8988T (cell line): ENCODE measurements around the gene LTBP2.

Source experiments
- DNase-seq: peaks from one replicate; pipeline ENCODE4 v3.0.0; 2011

Gene LTBP2

DNA sequence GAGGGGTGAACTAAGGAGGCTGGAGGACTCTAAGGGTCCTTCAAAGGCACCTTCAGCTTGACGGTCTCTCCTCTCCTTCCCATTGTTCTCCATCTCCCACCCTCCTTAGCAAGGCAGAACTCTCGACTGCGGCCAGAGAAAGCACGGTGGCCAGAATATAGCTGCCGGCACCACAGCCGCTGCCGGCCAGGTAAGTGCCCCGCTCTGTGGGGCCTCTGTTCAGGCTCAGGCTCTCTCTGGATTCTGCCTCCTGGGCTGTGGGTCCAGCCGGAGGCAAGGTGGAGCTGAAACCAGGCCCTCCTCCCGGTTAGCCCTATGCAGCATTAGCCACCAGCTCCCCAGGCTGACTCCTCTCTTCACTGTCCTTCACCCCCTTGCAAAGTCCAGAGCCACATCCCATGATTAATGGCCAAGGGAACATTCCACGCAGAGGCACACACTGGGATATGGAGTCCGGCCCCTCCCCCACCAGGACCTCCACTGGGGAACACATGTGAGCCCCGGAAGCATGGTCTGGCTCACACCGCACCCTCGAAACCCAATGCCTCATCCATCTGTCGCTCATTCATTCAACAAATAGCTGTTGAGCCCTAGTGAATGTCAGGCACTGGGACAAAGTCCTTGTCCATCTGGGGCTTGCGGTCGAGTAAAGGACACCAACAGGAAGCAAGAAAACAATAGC lies 25.2 kb downstream of the LTBP2 start:
- no peak for DNase-seq

GRCh38 chr14:74585406-74586335 lies 26.4 kb downstream of the LTBP2 start:
- DNase-seq: no peak

GRCh38 chr14:74584951-74585350 lies 27.1 kb downstream of the LTBP2 start:
- no peak for DNase-seq

- peak; percentile 46 for DNase-seq
Measured at GRCh38 chr14:74583689-74584434, 28.2 kb downstream of the LTBP2 start.

DNA sequence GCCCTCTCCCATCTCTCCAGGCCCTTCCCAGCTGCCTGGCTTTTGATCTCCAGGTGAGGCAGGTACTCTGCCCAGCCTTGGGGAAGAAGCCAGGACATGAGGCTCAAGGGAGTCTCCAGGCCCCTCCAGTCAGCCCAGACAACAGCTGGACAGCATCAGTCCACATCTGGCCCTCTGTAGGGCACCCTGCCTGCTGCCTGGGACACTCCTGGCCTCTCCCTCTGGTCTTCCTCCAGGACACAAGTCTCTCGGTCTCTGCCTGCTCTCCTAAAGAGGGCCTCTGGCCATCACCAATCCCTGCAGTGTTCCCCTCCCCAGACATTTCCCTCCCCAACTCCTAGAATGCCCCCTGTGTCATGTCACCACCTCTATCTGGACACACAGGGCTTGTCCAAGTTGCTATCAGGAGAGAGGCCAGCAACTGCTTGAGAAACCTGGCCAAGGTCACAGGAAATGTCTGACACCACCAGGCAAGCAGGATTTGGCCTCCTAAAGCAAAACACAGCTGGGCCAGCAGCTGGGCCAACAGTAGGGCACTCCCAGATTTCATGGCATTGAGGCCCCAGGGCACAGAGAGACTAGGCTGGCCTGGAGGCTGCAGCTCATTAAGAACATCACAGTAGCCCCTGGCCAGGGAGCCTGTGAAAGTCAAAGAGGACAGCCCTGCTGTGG lies 29.0 kb downstream of the LTBP2 start:
- DNase-seq: no peak

DNA sequence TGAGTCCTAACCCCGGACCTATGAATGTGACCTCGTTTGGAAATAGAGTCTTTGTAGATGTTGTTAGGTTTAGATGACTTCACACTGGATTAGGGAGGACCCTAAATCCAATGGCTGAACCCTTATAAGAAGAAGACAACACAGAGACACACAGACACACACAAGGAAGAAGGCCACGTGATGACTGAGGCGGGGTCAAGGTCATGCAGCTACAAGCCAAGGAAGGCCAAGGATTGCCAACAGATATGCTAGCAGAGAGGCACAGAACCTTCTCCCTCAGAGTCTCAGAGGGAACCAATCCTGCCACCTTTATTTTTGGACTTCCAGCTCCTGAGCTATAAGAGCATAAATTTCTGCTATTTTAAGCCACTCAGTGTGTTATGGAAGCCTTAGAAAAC lies 31.8 kb downstream of the LTBP2 start:
- no peak for DNase-seq

DNA sequence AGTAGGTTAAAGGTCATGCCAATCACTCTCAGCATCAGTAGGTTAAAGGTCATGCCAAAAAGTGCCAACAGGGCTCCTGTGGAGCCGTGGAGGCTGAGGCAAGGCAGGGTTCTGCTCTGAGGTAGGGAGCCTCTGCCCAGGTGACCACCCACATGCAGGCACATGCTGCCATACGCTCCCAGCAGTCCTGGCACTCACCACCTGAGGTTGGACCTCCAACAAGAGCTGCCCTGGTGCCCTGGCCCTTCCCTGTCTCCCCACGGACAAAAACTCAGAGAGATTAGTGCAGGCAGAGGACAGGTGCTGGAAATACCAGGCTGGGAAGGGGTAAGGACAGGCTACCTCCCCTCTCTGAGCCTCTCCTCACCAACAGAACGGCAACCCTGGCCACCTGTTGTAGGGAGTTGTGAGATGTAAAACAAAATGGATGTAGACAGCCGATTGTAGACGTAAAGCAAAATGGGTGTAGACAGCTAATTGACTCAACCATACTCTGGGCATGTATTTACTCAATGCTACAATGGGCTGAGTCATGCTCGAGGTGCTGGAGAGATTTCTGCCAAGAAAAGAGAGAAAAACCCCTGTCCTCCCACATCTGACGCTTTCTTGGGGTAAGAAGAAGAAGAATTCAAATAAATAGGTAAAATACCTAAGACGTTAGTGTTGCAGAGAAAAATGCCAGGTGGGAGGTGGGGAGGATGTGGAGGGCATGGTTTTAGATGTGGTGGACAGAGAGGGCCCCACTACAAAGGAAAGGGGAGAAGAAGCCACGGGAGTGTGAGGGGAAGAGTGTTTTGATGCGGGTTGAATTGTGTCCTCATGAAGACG lies 32.4 kb downstream of the LTBP2 start:
- DNase-seq: peak; percentile 61

- no peak for DNase-seq
Measured at GRCh38 chr14:74578479-74578878, 33.6 kb downstream of the LTBP2 start.

GRCh38 chr14:74577948-74578275 lies 34.1 kb downstream of the LTBP2 start:
- DNase-seq: no peak

DNA sequence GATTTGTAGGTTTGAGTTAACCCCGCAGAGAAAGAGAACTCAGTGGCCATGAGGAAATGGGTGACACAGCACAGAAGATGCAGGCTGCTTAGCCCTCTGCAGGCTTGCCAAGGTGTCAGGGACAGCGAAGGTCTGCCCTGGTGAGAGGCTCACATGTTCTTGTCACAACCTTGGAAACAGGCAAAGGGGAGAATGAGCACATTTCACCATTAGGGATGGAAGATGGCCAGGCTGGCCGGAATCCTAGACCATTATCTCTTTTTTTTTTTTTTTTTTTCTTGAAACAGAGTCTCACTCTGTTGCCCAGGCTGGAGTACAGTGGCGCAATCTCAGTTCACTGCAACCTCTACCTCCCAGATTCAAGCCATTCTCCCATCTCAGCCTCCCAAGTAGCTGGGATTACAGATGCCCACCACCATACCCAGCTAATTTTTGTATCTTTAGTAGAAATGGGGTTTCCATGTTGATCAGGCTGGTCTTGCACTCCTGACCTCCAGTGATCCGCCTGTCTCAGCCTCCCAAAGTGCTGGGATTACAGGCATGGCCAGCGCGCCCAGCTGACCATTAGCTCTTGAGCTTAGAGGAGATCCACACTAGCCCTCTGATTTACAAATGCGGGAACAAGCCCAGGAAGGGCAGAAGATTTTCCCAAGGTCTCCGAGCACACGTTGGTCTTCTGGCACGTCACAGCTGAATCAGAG lies 34.6 kb downstream of the LTBP2 start:
- no peak for DNase-seq

DNA sequence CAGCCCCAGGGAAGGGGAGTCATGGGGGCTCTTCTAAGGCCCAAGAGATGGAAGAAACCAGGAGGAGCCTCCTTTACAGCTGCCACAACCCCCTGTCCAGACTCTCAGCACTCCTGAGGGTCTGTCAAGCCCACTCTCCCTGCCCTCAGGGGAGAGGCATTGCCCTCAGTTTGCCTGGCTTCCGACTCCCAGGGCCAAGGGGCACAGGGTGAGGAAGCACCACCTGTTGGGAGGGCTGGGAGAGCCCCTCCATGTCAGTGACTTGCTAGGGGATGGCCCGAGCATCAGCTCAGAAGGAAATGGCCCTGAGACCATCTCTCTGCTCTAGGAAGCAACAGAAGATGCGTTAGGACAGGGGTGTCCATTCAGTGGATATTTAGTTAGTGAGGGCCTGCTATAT lies 36.1 kb downstream of the LTBP2 start:
- DNase-seq: no peak

- DNase-seq: no peak
Measured at GRCh38 chr14:74575507-74575906, 36.5 kb downstream of the LTBP2 start.

GRCh38 chr14:74574706-74575105 lies 37.3 kb downstream of the LTBP2 start:
- no peak for DNase-seq

GRCh38 chr14:74574090-74574433 lies 38.0 kb downstream of the LTBP2 start:
- DNase-seq: no peak

DNA sequence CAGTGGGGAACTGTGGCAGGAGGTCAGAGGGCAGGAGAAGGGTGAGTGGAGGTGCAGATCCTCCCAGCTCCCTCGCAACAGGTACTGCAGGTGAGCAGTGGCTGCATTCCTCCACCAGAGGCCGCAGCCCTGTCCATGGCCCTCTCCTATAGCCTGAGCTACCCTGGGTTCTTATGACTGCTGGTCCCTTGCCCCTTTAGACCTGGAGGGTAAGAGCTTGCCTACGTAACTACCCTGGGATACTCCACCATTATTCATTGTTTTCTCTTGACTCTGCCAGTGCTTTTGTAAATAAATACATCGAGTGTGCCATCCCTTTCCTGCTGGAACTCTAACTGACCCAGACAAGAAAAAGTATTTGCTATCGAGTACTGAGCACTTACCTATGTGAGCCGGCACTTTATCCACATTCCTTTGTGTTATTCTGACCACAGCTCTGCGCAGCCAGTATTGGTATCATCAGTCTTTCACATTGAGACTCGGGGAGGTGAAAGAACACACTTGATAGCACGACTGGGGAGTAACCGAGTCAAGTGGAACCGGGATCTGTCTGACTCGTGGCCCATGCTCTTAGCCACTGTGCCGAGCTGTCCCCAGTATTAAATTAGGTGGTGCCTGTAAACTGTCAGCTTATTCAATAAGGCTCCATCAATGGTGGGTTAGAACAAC lies 38.5 kb downstream of the LTBP2 start:
- no peak for DNase-seq

DNA sequence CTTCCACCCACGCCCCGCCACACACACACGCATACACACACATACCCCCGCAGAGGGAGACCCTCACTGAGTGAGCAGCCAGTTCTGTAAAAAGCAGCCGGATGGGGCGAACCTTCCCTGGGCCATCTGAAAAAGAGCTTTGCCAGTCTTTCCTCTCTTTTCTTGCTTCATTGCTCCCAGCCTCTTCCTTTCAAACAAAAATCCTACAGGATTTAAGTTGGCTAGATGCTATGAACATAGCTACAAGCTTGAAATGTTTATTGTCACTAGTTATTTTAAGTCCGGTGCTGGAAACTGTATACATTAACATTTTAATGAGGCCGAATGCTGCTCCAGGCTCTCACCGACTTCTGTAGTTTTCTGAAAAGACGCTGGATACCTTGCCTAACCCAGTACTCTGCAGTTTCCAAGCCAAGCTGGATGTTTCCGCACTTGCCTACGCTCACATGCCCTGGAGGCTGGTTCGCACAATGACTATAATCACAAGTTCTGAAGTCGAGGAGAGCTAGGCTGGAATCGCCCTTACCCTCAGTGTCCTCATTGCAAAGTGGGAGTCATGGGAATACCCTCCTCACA lies 39.2 kb downstream of the LTBP2 start:
- DNase-seq: no peak

- DNase-seq: no peak
Measured at GRCh38 chr14:74571901-74572725, 39.9 kb downstream of the LTBP2 start.

DNA sequence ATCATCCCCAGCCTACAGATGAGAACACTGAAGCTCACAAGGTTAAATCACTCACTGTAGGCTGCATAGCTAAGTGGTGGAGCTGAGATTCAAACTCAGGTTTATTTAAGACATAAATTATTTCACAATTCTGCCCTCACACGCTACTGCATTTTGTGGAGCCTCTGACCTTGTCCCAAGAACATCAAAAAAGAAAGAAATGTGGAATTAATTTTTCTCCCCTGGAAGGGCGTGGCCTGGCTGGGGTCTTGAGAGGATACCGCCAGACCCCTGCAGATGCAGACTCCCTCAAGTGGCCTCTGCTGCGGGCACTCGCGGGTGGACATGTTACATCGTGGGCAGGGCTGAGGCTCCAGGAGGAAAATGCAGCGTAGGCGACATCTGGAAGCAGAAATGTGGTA lies 40.6 kb downstream of the LTBP2 start:
- DNase-seq: no peak

GRCh38 chr14:74570696-74571095 lies 41.3 kb downstream of the LTBP2 start:
- DNase-seq: no peak
